Thyroid gland (tissue), 4 donors: ENCODE measurements around the gene MAGI1.

ENCODE experiments used
- POLR2A ChIP-seq, 2 donors: fragments of 450-650 bp; IDR thresholded peaks; one replicate each; pipeline ENCODE4 v1.6.1; 2017; ENCODE audit warnings: antibody characterized with exemption in 2 of 2, mild to moderate bottlenecking in 2 of 2, moderate library complexity in 1 of 2
- TF ChIP-seq, protein P1 (sequence below), 6 experiments: fragments of 200-600 bp in 3 of 6; fragments of 450-650 bp in 3 of 6; sonication (generic) in 3 of 6; IDR thresholded peaks; one replicate each; pipeline ENCODE4 v1.5.1; 2016 to 2019; ENCODE audit warnings: antibody characterized with exemption in 6 of 6, mild to moderate bottlenecking in 2 of 6, inconsistent platforms in 1 of 6, moderate library complexity in 1 of 6

DNA sequence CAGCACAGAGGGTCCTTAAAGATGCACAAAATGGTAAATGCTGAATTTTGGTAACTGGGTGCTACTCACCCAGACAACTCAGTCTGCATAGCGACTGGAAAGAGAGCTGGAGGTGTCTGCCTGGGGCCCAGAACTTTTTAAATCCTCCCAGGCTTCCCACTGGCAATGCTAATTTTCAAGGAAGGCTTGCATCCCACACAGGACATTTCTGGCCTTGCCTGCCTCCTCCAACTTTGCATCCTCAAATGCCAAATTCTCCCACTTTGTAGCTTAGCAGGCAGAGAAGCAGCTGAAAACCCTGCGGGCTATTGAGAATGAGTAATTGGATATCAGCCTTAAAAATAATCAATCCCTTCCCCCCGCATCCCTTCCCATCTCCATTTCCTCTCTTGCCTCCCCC lies 694.3 kb downstream of the MAGI1 start:
- TF ChIP-seq, protein P1, sequence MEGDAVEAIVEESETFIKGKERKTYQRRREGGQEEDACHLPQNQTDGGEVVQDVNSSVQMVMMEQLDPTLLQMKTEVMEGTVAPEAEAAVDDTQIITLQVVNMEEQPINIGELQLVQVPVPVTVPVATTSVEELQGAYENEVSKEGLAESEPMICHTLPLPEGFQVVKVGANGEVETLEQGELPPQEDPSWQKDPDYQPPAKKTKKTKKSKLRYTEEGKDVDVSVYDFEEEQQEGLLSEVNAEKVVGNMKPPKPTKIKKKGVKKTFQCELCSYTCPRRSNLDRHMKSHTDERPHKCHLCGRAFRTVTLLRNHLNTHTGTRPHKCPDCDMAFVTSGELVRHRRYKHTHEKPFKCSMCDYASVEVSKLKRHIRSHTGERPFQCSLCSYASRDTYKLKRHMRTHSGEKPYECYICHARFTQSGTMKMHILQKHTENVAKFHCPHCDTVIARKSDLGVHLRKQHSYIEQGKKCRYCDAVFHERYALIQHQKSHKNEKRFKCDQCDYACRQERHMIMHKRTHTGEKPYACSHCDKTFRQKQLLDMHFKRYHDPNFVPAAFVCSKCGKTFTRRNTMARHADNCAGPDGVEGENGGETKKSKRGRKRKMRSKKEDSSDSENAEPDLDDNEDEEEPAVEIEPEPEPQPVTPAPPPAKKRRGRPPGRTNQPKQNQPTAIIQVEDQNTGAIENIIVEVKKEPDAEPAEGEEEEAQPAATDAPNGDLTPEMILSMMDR (IDR thresholded peaks at IDR 0.05) = no peak
- TF ChIP-seq POLR2A (IDR thresholded peaks at IDR 0.05) = no peak
